Fibroblast of mammary gland (primary cell): ENCODE results near the gene P2RY12.

Source experiments
- DNase-seq: peaks from one replicate; pipeline ENCODE4 v3.0.0-alpha.2; 2010; ENCODE audit warnings: low read depth
- H3K4me3 ChIP-seq: 2 replicates; pipeline ENCODE4 v1.5.1; 2011; ENCODE audit warnings: low read depth, mild to moderate bottlenecking, low read length, moderate library complexity; ENCODE audit not compliant: control insufficient read depth
- CTCF ChIP-seq: conservative IDR thresholded peaks from 2 replicates; pipeline ENCODE4 v1.5.1; 2011; ENCODE audit warnings: low read depth, low read length, inconsistent platforms; ENCODE audit not compliant: control insufficient read depth, insufficient read depth

P2RY12 gene

GRCh38 chr3:151384741-151385174, at the start of gene P2RY12:
P2RY12 (minus strand) TSS chr3:151384753; CDS start chr3:151338845, 45,908 bp downstream.
- TF ChIP-seq CTCF: no peak
- no peak for DNase-seq
- H3K4me3 ChIP-seq: no peak within 1 kb of the TSS

DNA sequence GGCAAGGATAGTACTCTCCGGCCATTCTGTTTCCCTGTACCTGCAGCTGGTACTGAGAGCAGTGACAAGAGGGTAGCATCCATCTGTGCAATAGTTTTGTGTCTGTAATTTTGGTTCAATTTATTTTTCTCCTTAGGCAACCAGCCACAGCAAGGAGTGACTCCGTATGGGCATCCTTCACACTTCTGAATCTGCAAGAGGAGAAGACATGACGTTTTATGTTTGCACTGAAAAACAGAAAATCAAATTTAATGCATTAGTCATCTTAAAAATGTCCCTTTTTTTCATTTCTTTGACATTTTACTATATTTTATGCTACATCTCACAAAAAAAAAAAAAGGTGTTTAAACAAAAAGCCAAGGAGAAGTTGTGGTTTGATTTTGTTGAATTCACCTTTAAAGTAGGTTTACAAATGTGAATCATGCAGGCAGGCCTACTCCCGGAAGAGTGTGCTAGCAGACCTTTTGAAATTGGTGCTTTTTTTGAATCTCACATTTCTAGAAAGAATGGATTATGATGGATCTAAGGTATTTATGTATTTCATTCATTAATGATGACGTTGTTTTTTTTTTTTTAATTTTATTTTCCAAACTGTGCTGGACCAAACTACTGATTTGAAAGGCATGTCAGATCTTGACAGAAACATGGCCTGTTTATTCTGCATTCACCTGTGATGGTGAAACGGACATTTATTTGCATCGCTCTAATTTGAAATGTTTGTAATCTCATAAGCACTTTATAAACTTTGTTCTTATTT, 48.2 kb upstream of the P2RY12 start:
- H3K4me3 ChIP-seq: no peak overlapping the region
- DNase-seq: no peak
- TF ChIP-seq CTCF: no peak

DNA sequence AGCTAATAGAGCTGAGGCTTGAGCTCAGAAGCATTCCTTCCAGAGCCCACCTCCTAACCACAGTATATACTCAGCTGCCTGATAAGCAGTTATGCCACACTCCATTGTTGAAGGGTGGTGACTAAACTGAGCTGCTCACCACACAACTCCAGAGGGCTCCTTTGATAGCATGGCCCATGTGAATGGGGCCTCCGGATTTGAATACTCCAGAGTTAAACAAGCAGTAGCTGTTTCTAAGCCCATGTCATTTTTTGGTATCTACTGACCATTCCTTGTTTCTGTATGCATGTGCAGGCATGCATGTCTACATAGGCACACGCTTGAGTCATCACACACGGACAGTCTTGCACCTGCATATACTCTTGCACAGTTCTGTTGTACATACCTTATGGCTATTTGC, 47.4 kb upstream of the P2RY12 start:
- no peak overlapping the region for H3K4me3 ChIP-seq
- peak; percentile 42 for DNase-seq
- TF ChIP-seq CTCF: no peak

DNA sequence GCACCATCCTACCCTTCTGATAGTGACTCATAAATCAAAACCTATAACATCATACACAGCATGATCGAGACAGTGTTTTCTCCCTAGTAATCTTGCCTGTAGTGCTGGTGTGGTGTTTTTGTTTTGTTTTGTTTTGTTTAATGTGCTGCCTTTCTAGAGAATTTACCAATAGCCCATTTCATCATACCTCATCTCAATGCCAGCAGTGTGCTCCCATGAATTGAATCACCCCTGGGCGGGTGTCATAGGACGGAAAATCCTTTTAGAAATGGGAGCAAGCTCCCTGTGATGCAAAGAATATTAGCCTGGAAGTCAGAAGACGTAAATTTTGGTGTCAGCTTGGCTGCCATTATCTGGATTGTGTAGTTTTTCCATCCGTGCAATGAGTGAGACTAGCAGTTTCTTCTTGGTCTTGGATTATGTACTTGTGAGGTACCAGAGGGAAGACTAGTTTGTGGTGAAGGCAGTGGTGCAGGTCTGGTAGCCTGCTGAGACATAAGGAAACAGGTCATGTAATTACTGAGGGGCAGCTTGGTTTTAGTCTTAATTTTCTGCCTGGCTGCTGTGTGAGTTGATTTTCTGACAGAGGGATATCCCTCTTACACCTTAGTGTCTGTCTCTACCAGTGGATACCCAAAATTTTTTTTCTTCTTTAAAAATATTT, 46.4 kb upstream of the P2RY12 start:
- peak; percentile 71 for DNase-seq
- H3K4me3 ChIP-seq: no peak overlapping the region
- TF ChIP-seq CTCF: no peak

GRCh38 chr3:151428386-151428785, 43.8 kb upstream of the P2RY12 start:
- H3K4me3 ChIP-seq: no peak overlapping the region
- TF ChIP-seq CTCF: no peak
- DNase-seq: no peak

DNA sequence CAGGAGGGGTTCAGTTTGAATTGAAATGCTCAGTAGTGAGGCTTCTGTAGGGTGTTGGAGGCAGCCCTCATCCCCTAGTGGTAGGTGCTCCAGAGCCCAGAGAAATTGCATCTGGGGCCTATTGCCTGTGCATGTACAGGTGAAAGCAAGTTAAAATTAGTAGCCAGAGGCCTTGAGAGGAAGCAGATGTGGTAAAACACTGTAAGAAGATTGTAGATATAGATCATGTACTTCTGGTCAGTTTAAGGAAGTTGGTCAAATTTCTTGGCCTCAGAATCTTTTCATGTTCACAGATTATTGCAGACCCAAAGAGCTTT, 41.7 kb upstream of the P2RY12 start:
- no peak overlapping the region for H3K4me3 ChIP-seq
- no peak for DNase-seq
- no peak for TF ChIP-seq CTCF
